Measurements from ENCODE around the gene SMIM28. TPM values are rescaled to one million over a fixed set of nuclear protein-coding genes. Genes with fewer than 3 reads are reported as not detected.

Gene SMIM28
- total and polyA plus RNA-seq, 8 donors: not detected

DNA sequence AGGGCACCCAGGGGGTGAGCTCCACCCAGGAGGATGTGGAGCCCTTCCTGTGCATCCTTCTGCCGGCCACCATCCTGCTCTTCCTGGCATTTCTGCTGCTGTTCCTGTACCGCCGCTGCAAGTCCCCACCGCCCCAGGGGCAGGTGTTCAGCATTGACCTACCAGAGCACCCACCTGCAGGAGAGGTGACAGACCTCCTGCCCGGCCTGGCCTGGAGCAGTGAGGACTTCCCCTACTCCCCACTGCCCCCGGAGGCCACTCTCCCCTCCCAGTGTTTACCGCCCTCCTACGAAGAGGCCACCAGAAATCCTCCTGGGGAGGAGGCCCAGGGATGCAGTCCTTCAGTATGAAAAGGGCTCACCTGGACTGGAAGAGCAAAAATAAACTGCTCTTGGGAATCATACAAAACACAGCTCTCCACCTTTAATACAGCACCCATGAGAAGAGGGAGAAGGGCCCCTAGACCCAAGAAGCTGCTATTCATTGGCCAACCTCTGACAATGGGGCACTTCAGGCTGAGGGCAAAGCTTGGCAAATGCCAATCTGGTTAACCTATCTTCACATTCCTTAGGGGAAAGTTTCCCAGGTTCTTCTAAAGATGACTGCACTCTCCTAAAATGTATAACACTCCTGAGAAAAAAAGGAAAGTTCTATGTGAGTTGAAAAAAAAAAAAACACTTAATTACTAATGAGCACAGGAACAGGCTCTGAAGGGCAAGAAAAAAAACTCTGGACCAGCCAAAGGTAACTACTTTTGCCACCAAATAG, 5.0 kb downstream of the SMIM28 start:
- TF ChIP-seq POLR2A (IDR thresholded peaks at IDR 0.05) (no peak), EP300 (IDR thresholded peaks at IDR 0.05) (no peak), POLR2AphosphoS5 (IDR thresholded peaks at IDR 0.05) (no peak)
- TF ChIP-seq, protein P1, sequence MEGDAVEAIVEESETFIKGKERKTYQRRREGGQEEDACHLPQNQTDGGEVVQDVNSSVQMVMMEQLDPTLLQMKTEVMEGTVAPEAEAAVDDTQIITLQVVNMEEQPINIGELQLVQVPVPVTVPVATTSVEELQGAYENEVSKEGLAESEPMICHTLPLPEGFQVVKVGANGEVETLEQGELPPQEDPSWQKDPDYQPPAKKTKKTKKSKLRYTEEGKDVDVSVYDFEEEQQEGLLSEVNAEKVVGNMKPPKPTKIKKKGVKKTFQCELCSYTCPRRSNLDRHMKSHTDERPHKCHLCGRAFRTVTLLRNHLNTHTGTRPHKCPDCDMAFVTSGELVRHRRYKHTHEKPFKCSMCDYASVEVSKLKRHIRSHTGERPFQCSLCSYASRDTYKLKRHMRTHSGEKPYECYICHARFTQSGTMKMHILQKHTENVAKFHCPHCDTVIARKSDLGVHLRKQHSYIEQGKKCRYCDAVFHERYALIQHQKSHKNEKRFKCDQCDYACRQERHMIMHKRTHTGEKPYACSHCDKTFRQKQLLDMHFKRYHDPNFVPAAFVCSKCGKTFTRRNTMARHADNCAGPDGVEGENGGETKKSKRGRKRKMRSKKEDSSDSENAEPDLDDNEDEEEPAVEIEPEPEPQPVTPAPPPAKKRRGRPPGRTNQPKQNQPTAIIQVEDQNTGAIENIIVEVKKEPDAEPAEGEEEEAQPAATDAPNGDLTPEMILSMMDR (IDR thresholded peaks at IDR 0.05): no peak
- intact Hi-C loops (cut with DNase I; ENCODE audit: low total_unique reads): no loop called here

GRCh38 chr6:138383776-138384175, 6.1 kb downstream of the SMIM28 start:
- TF ChIP-seq, protein P1 (IDR thresholded peaks at IDR 0.05): no peak
- TF ChIP-seq EP300 (IDR thresholded peaks at IDR 0.05): no peak
- TF ChIP-seq POLR2AphosphoS5 (IDR thresholded peaks at IDR 0.05): no peak
- TF ChIP-seq POLR2A (IDR thresholded peaks at IDR 0.05): no peak
- Histone ChIP-seq H3K36me3 (no peaks in the 10 kb centered on the region), H3K9me3 (no peaks in the 10 kb centered on the region), H3K4me1 (no peaks in the 10 kb centered on the region), H3K27ac (no peak overlapping the region), H3K4me3 (no peak overlapping the region), H3K27me3 (no peaks in the 10 kb centered on the region)
- intact Hi-C loops (cut with DNase I; ENCODE audit: low total_unique reads): no loop called here
- 67 to 74% (median 69%) methylated on average over 3 of the region's 3 CpGs for WGBS, 5 donors
- no peak for DNase-seq

More for the DNA sequence above, 5.0 kb downstream of the SMIM28 start:
- no peaks in the 10 kb centered on the region for H3K36me3 ChIP-seq
- 66 to 88% (median 84%) methylated on average over 4 to 8 of the region's 8 CpGs for WGBS, 5 donors
- no peaks in the 10 kb centered on the region for H3K27me3 ChIP-seq
- H3K9me3 ChIP-seq: no peaks in the 10 kb centered on the region
- no peak for DNase-seq
- peaks cover 0 to 7% (median 0%) of the 10 kb centered on the region in 4 donors for H3K4me1 ChIP-seq
- H3K27ac ChIP-seq: no peak overlapping the region
- H3K4me3 ChIP-seq: no peak overlapping the region

DNA sequence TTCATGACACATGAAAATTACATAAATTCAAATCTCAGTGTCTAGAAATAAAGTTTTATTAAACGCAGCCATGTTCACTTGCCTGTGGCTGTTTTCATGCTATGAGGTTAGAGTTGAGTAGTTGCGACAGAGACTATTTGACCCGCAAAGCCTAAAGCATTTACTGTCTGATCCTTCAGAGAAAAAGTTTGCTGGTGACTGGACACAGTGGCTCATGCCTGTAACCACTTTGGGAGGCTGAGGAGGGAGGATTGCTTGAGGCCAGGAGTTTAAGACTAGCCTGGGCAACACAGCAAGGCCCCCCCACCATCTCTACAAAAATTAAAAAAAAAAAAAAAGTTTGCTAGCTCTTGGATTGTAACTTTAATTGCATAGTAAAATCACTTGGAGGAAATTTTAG, 9.2 kb downstream of the SMIM28 start:
- TF ChIP-seq POLR2A (IDR thresholded peaks at IDR 0.05): no peak
- no peak for TF ChIP-seq POLR2AphosphoS5 (IDR thresholded peaks at IDR 0.05)
- TF ChIP-seq, protein P1 (IDR thresholded peaks at IDR 0.05): no peak
- TF ChIP-seq EP300 (IDR thresholded peaks at IDR 0.05): no peak
- Histone ChIP-seq H3K36me3 (no peaks in the 10 kb centered on the region), H3K4me1 (no peaks in the 10 kb centered on the region), H3K4me3 (no peak overlapping the region), H3K27me3 (no peaks in the 10 kb centered on the region), H3K9me3 (no peaks in the 10 kb centered on the region), H3K27ac (no peak overlapping the region)
- 94 to 98% (median 96%) methylated on average over 3 of the region's 3 CpGs for WGBS, 5 donors
- no peak for DNase-seq
- intact Hi-C loops (cut with DNase I; ENCODE audit: low total_unique reads): no loop called here

DNA sequence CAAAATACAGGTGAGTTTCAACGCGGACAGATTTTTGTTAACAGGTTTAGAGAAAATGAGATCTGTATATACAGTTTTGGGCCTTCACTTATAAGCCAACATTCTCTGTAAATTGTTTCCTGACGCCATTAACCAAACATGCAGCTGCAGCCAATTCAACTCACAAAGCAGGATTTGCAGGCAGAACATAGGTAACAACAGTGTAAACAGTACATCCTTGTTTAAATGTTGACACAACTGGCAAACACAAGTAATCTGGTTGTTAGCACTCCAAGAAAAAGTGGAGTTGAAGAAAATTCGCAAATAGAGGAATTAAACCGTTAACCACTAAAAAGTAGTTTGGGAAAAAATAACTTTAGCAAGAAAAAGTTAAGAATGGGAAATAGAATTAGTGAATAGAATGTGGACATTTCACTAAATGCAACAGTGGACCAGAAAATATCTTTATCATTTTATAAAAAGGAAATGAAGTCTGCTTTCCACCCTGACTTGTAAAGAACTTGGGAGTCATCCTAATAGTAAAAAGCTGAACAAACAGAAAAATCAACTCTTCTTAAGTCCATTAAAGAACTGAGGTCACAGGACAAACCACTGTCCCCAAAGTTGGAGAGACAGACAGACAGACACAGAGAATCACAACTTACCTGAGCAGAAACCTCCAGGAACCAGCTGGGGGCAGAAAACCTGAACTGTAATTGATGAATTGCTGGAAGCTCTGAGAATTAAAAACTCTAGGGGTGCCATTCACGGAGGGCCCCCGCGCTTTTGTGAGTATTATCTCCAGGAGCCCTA, 10.1 kb downstream of the SMIM28 start:
- DNase-seq: peak in 1 of 2 donors; percentile 67
- intact Hi-C loops (cut with DNase I; ENCODE audit: low total_unique reads): no loop called here
- Histone ChIP-seq H3K27ac (no peak overlapping the region), H3K9me3 (no peaks in the 10 kb centered on the region), H3K27me3 (no peaks in the 10 kb centered on the region), H3K4me3 (no peak overlapping the region), H3K4me1 (no peaks in the 10 kb centered on the region), H3K36me3 (no peaks in the 10 kb centered on the region)
- TF ChIP-seq POLR2AphosphoS5 (IDR thresholded peaks at IDR 0.05) (peak in 1 of 3 donors; percentile 26), POLR2A (IDR thresholded peaks at IDR 0.05) (no peak)
- WGBS, 5 donors: 47 to 71% (median 62%) methylated on average over 8 of the region's 8 CpGs

Data from stomach (tissue), 9 donors.